Measurements from ENCODE around the gene MEG3.
"Not testable (repeated sequence)": the region's sequence is repeated elsewhere in the genome, so short reads cannot be mapped to it uniquely, and the experiment has no call there.

Gene MEG3

DNA sequence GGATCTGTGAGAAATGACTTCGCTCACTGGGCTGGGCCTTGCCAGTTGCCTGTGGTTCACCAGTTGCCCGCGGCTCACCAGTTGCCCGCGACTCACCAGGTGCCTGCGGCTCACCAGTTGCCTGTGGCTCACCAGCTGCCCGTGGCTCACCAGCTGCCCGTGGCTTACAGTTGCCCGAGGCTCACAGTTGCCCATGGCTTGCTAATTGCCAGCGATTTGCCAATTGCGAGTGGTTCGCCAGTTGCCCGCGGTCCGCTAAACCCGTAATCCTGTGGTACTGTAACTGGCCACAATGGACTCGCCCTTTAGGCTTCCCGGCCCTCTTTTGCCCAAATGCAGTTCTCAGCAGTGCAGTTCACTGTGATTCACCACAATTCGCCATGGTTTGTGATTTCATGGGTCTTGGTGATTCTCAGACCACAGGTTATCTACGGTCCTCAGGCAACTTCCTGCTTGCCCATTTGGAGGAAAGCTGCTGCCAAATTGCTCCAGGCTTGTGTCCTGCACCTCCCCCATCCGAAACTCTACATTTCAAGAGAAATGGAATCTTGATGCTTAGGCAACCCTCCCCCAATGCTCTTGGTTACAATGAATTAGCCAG is 15.0 kb upstream of the MEG3 start:
- no peak for TF ChIP-seq CTCF (IDR thresholded peaks at IDR 0.05; ENCODE audit: borderline replicate concordance, control extremely low read depth, extremely low read depth, insufficient read depth, missing control alignments)
- no peak for DNase-seq (ENCODE audit: low spot score)
- in situ Hi-C loops (cut with MboI; ENCODE audit: low sequenced_read_pairs, unreplicated experiment), result no loop called here

DNA sequence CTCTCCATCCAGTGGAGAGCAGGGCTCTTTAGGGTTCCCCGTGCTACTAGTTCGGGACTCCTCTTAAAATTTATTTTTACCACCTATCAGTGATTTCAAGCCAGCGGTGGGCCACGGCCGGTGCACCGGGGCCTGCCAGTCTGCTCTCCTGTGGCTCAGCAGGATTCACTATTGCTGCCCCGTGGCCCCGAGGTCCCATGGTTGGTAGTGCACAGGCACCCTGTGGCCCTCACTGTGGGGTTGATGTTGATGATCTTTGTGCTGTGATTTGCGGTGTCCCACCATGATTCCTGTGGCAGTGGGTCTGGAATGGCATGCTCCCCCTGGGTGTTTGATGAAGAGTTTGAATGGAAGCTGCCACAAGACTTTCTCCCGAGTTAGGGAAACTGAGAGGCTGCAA is 12.6 kb upstream of the MEG3 start:
- in situ Hi-C loops (cut with MboI; ENCODE audit: low sequenced_read_pairs, unreplicated experiment), result no loop called here
- no peak for DNase-seq (ENCODE audit: low spot score)
- TF ChIP-seq CTCF (IDR thresholded peaks at IDR 0.05; ENCODE audit: borderline replicate concordance, control extremely low read depth, extremely low read depth, insufficient read depth, missing control alignments), result no peak

DNA sequence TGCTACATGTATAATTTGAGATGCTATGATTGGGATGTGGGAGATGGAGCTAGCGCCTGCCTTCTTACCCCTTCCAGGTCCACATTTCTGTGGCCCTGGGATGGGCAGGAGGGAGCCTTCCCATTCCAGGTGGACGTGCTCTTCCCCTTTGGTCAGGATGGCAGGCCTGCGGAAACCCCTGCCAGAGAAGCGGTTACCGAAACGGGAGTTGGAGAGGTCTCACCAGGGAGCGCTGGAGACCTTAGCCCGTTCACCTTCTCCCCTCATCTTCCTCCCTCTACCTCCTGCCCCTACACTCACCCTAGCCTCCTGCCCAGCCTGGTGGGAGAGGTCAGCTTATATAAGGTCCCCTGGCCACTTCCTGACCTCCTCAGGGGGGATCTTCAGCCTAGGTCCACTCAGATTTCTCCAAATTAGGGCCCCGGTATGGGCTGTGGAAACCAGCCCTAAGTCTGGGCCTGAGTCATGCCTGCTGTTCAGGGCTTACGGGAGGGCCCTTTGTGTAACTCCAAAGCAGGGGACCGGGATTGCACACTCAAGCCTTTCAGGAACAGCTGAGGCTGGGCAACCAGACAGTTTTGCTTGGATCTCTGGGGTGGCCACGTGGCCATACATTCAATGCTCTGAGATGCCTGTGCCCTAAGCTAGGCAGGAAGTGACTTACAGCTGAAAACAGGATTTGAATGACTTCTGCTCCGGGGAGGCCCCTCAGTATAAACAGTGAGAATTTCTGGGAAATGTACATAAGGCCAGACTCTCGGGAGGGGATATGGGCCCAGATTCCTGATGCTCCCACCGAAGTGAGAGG is 10.2 kb upstream of the MEG3 start:
- in situ Hi-C loops (cut with MboI; ENCODE audit: low sequenced_read_pairs, unreplicated experiment), result no loop called here
- DNase-seq (ENCODE audit: low spot score), result no peak
- no peak for TF ChIP-seq CTCF (IDR thresholded peaks at IDR 0.05; ENCODE audit: borderline replicate concordance, control extremely low read depth, extremely low read depth, insufficient read depth, missing control alignments)

- in situ Hi-C loops (cut with MboI; ENCODE audit: low sequenced_read_pairs, unreplicated experiment), result no loop called here
These were observed 9.5 kb upstream of the MEG3 start for GRCh38 chr14:100816286-100816949.

GRCh38 chr14:100816950-100817901 is 8.7 kb upstream of the MEG3 start:
- no peak for DNase-seq (ENCODE audit: low spot score)
- TF ChIP-seq CTCF (IDR thresholded peaks at IDR 0.05; ENCODE audit: borderline replicate concordance, control extremely low read depth, extremely low read depth, insufficient read depth, missing control alignments), result no peak
- in situ Hi-C loops (cut with MboI; ENCODE audit: low sequenced_read_pairs, unreplicated experiment), result no loop called here

More at GRCh38 chr14:100816286-100816949, 9.5 kb upstream of the MEG3 start:
- TF ChIP-seq CTCF (IDR thresholded peaks at IDR 0.05; ENCODE audit: borderline replicate concordance, control extremely low read depth, extremely low read depth, insufficient read depth, missing control alignments), result no peak
- no peak for DNase-seq (ENCODE audit: low spot score)

GRCh38 chr14:100818221-100818699 is 7.7 kb upstream of the MEG3 start:
- in situ Hi-C loops (cut with MboI; ENCODE audit: low sequenced_read_pairs, unreplicated experiment), result no loop called here
- TF ChIP-seq CTCF (IDR thresholded peaks at IDR 0.05; ENCODE audit: borderline replicate concordance, control extremely low read depth, extremely low read depth, insufficient read depth, missing control alignments), result no peak
- DNase-seq (ENCODE audit: low spot score), result no peak

GRCh38 chr14:100818923-100819322 is 7.0 kb upstream of the MEG3 start:
- in situ Hi-C loops (cut with MboI; ENCODE audit: low sequenced_read_pairs, unreplicated experiment); DNase-seq (ENCODE audit: low spot score): not testable (repeated sequence)

All from GM13976 (cell line).